HG03571 (cell line): ENCODE data around the gene HSPA13.
A peak's percentile ranks its signal among the peaks of the same experiment; 100 is the strongest.
"Not testable (repeated sequence)": the region's sequence is repeated elsewhere in the genome, so short reads cannot be mapped to it uniquely, and the experiment has no call there.

Experiments used
- ATAC-seq: cut with Tn5 transposase; IDR thresholded peaks from one replicate; pipeline ENCODE4 v1.9.1; 2021; ENCODE audit not compliant: unreplicated experiment

The HSPA13 gene

GRCh38 chr21:14382835-14383595 is at the start of gene HSPA13:
Gene HSPA13 (minus strand): TSS chr21:14383146. CDS start chr21:14383119, 27 bp downstream.
- peak; percentile 98 for ATAC-seq

- no peak for ATAC-seq
These were observed 36.0 kb upstream of the HSPA13 start for GRCh38 chr21:14418920-14419319.

- no peak for ATAC-seq
These were observed 32.1 kb upstream of the HSPA13 start for GRCh38 chr21:14414932-14415508.

- ATAC-seq = no peak
These were observed 23.0 kb upstream of the HSPA13 start for GRCh38 chr21:14405962-14406361.

- no peak for ATAC-seq
These were observed 22.3 kb upstream of the HSPA13 start for GRCh38 chr21:14405225-14405624.

- no peak for ATAC-seq
These were observed 20.9 kb upstream of the HSPA13 start for GRCh38 chr21:14403681-14404318.

- no peak for ATAC-seq
These were observed 18.3 kb upstream of the HSPA13 start for GRCh38 chr21:14401217-14401616.

GRCh38 chr21:14388282-14388681 is 5.3 kb upstream of the HSPA13 start:
- no peak for ATAC-seq

- no peak for ATAC-seq
These were observed 1.5 kb upstream of the HSPA13 start for GRCh38 chr21:14384453-14384852.

- peak; percentile 20 for ATAC-seq
These were observed 742 bp upstream of the HSPA13 start for GRCh38 chr21:14383596-14384180.

GRCh38 chr21:14382486-14382834 is 486 bp downstream of the HSPA13 start:
- ATAC-seq = no peak

- ATAC-seq = no peak
These were observed 6.1 kb downstream of the HSPA13 start for GRCh38 chr21:14376854-14377253.

GRCh38 chr21:14366998-14367397 is 15.9 kb downstream of the HSPA13 start:
- ATAC-seq = no peak

GRCh38 chr21:14361958-14362357 is 21.0 kb downstream of the HSPA13 start:
- ATAC-seq = no peak

- ATAC-seq = no peak
These were observed 24.2 kb downstream of the HSPA13 start for GRCh38 chr21:14358775-14359174.

- no peak for ATAC-seq
These were observed 26.2 kb downstream of the HSPA13 start for GRCh38 chr21:14356746-14357145.

- no peak for ATAC-seq
These were observed 28.4 kb downstream of the HSPA13 start for GRCh38 chr21:14354515-14354914.

- ATAC-seq = no peak
These were observed 29.2 kb downstream of the HSPA13 start for GRCh38 chr21:14353726-14354125.

GRCh38 chr21:14353231-14353630 is 29.7 kb downstream of the HSPA13 start:
- ATAC-seq = no peak

GRCh38 chr21:14327346-14327745 is 55.6 kb downstream of the HSPA13 start:
- not testable (repeated sequence) for ATAC-seq

- no peak for ATAC-seq
These were observed 57.4 kb downstream of the HSPA13 start for GRCh38 chr21:14325595-14325994.
